NCI-H446 (cell line): ENCODE measurements around the gene TEX19.
"Not testable (repeated sequence)": the region's sequence is repeated elsewhere in the genome, so short reads cannot be mapped to it uniquely, and the experiment has no call there.

Experiments used
- DNase-seq, 2 experiments: peaks; one replicate each; lab custom pipeline; 2025; lab: John Stamatoyannopoulos, UW

TEX19 gene

GRCh38 chr17:82411396-82412053, 52.5 kb downstream of the TEX19 start:
- no peak for DNase-seq

- DNase-seq, result not testable (repeated sequence)
These were observed 53.0 kb downstream of the TEX19 start for GRCh38 chr17:82412081-82412480.

- no peak for DNase-seq
These were observed 53.8 kb downstream of the TEX19 start for GRCh38 chr17:82412535-82413520.
